Dedifferentiated amniotic fluid mesenchymal stem cell (primary cell): Measurements from ENCODE around the gene WHAMM.
"Not testable (repeated sequence)": the region's sequence is repeated elsewhere in the genome, so short reads cannot be mapped to it uniquely, and the experiment has no call there.

ENCODE experiments used
- DNase-seq: peaks from one replicate; pipeline ENCODE4 v3.0.0-alpha.2; 2016; ENCODE audit errors: extremely low spot score

The WHAMM gene

GRCh38 chr15:82838096-82838735, 28.8 kb downstream of the WHAMM start:
- no peak for DNase-seq

- DNase-seq = no peak
Observed at GRCh38 chr15:82839136-82839535, 29.7 kb downstream of the WHAMM start.

GRCh38 chr15:82840166-82840565, 30.7 kb downstream of the WHAMM start:
- no peak for DNase-seq

- no peak for DNase-seq
Observed at GRCh38 chr15:82843566-82843965, 34.1 kb downstream of the WHAMM start.

- DNase-seq = no peak
Observed at GRCh38 chr15:82845686-82846085, 36.3 kb downstream of the WHAMM start.

GRCh38 chr15:82846621-82847020, 37.2 kb downstream of the WHAMM start:
- no peak for DNase-seq

- DNase-seq = no peak
Observed at GRCh38 chr15:82847703-82848102, 38.3 kb downstream of the WHAMM start.

GRCh38 chr15:82848241-82848993, 39.0 kb downstream of the WHAMM start:
- no peak for DNase-seq

- no peak for DNase-seq
Observed at GRCh38 chr15:82849556-82850512, 40.4 kb downstream of the WHAMM start.

GRCh38 chr15:82850731-82851130, 41.3 kb downstream of the WHAMM start:
- no peak for DNase-seq

GRCh38 chr15:82851306-82851850, 42.0 kb downstream of the WHAMM start:
- DNase-seq = no peak

- DNase-seq = no peak
Observed at GRCh38 chr15:82851981-82852511, 42.6 kb downstream of the WHAMM start.

- no peak for DNase-seq
Observed at GRCh38 chr15:82852941-82853561, 43.6 kb downstream of the WHAMM start.

GRCh38 chr15:82854554-82854953, 45.1 kb downstream of the WHAMM start:
- DNase-seq = no peak

GRCh38 chr15:82855286-82856100, 46.1 kb downstream of the WHAMM start:
- no peak for DNase-seq

- DNase-seq = no peak
Observed at GRCh38 chr15:82856397-82857170, 47.2 kb downstream of the WHAMM start.

GRCh38 chr15:82858932-82859331, 49.5 kb downstream of the WHAMM start:
- DNase-seq = no peak

- DNase-seq = no peak
Observed at GRCh38 chr15:82862886-82863285, 53.5 kb downstream of the WHAMM start.

- no peak for DNase-seq
Observed at GRCh38 chr15:82864967-82865366, 55.5 kb downstream of the WHAMM start.

GRCh38 chr15:82865581-82865980, 56.2 kb downstream of the WHAMM start:
- not testable (repeated sequence) for DNase-seq
